Mucosa of gallbladder (tissue), 1 donor: ENCODE data around the gene ZMYND8. TPM values are rescaled to one million over a fixed set of nuclear protein-coding genes. Genes with fewer than 3 reads are reported as not detected.
"Not testable (repeated sequence)": the region's sequence is repeated elsewhere in the genome, so short reads cannot be mapped to it uniquely, and the experiment has no call there.

Source experiments
- DNase-seq: peaks from one replicate; pipeline ENCODE4 v3.0.0-alpha.2; 2020; ENCODE audit warnings: low spot score
- total RNA-seq: library from RNA; stranded (reverse); gene quantifications from one replicate; pipeline ENCODE4 v1.2.1, GENCODE V29; 2021
- donor health status: DM: no; HTN: no; CAD: no.

Gene ZMYND8
- total RNA-seq, 1 donor from 2014 or later, result 55.2 TPM

GRCh38 chr20:47265214-47265613, 91.3 kb downstream of the ZMYND8 start:
- DNase-seq, result no peak

DNA sequence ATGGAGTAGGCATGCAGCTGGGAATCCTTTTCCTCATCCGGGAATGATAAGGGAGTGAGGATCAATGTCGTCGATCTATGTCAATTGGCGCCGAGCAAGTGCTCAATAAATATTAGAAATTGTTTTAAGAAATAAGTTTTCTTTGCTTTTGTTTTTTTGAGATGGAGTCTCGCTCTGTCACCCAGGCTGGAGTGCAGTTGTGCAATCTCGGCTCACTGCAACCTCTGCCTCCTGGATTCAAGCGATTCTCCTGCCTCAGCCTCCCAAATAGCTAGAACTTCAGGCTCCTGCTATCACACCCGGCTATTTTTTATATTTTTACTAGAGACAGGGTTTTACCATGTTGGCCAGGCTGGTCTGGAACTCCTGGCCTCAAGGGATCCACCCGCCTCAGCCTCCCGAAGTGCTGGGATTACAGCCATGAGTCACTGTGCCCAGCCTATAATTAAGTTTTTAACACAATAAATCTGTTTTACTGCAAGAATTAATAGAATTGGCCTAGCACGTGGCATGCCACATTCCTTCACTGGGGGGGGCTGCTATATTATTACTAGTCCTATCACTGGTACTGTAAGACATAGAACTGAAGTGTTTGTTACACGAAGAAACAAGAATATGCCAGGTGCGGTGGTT, 92.2 kb downstream of the ZMYND8 start:
- not testable (repeated sequence) for DNase-seq

DNA sequence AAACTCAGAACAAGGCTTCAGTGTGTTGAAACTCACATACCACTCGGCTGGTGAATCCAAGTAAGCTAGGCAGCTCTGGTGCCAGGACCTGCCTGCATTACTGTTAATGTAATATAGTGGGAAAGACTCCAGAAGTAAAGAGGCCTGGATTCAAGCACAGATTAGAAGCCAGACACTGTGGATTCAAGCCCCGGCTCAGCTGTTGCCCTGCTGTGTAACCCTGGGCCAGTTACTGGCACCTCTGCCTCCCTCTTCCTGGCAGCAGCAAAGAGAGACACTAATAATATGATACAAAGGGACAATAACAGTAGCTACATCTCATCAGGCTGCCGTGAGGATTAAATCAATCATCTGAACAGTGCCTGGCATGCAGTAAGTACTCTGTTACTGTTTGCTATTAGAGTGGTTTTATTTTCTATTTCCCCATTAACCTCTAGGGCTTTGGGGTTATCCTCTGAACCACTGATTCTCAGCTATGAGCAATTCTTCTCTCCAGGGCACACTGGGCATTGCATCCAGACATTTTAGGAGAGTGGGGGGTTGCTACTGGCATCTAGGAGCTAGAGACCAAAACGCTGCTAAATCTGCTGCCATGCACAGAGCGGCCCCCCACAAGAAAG, 92.9 kb downstream of the ZMYND8 start:
- no peak for DNase-seq

GRCh38 chr20:47263080-47263464, 93.4 kb downstream of the ZMYND8 start:
- no peak for DNase-seq

- no peak for DNase-seq
These were observed 94.0 kb downstream of the ZMYND8 start for GRCh38 chr20:47262365-47263013.

- no peak for DNase-seq
These were observed 94.5 kb downstream of the ZMYND8 start for GRCh38 chr20:47262008-47262364.

DNA sequence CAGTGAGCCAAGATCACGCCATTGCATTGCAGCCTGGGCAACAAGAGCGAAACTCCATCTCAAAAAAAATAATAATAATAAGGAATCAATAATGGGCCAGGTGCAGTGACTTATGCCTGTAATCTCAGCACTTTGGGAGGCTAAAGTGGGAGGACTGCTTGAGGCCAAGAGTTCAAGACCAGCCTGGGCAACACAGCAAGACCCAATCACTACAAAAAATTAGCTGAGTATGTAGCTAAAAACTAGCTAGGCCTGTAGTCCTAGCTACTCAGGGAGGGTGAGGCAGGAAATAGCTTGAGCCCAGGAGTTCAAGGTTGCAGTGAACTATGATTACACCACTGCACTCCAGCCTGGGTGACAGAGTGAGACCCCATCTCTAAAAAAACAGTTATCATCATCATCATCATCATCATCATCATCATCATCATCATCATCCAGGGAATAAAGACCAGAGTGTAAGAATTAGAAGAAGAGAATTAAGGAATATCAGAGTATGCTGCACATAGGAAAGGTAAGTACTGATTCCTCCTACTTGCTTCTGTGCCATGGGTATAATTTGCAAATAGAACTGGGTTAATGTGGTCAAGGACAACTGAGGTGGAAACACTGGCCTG, 95.2 kb downstream of the ZMYND8 start:
- DNase-seq, result not testable (repeated sequence)

- DNase-seq, result not testable (repeated sequence)
These were observed 95.9 kb downstream of the ZMYND8 start for GRCh38 chr20:47260540-47261126.

GRCh38 chr20:47258745-47259695, 97.5 kb downstream of the ZMYND8 start:
- no peak for DNase-seq

DNA sequence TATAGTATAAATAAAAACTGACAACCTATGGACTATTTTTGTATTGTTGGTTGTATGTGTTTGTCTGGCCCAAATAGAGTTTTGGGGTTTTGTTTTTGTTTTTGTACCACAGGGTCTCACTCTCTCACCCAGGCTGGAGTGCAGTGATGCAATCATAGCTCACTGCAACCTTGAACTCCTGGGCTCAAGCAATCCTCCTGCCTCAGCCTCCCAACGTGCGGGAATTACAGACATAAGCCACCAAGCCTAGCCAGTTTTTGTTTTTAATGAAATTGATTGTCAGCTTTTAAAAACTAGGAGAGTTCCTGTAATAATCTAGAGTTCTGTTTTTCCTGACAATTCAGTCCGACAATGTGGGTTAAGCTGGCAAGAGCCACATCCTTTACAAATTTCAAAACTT, 98.7 kb downstream of the ZMYND8 start:
- no peak for DNase-seq

DNA sequence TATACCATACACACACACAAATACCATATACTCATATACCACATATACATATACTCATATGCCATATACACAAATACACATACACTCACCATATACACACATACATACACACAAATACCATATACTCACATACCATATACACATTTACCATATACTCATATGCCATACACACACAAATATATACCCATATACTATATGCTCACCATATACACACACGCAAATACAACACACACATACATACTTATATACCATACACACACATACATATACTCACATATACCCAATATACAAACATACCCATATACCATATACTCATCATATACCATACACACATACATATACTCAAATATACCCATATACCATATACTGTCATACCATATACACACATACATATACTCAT, 99.2 kb downstream of the ZMYND8 start:
- DNase-seq, result no peak

GRCh38 chr20:47256668-47257236, 99.7 kb downstream of the ZMYND8 start:
- DNase-seq, result no peak

- no peak for DNase-seq
These were observed 102.6 kb downstream of the ZMYND8 start for GRCh38 chr20:47253872-47254271.

GRCh38 chr20:47252879-47253307, 103.6 kb downstream of the ZMYND8 start:
- DNase-seq, result no peak

DNA sequence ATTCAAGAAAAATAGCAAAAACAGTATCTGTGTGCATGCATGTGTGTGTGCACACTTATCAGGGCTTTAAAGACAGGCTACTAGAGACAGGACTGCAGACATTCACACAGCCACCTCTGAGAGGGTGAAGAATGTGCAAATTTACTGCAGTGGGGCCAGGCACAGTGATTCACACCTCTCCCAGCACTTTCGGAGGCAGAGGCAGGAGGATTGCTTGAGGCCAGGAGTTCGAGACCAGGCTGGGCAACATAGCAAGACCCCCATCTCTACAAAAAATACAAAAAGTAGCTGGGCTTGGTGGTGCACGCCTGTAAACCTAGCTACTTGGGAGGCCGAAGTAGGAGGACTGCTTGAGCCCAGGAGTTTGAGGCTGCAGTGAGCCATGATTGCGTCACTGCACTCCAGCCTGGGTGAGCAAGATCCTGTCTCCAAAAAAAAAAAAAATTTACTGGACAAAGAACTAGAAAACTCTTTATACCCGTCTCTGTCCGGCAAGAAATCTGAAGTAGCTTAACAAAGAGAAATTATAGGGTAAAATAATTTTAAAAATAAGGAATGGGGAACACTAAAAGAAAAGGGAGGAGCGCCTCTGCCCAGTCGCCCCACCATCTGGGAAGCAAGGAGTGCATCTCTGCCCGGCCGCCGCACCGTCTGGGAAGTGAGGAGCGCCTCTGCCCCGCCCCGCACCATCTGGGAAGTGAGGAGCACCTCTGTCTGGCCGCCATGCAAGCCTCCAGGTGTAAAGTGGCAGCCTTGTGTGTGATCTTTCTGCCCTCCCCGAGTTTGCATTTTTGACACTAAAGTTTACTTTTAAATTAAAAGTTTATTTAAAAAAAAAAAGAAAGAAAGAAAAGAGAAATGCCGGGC, 105.1 kb downstream of the ZMYND8 start:
- no peak for DNase-seq

- DNase-seq, result no peak
These were observed 106.1 kb downstream of the ZMYND8 start for GRCh38 chr20:47250360-47250759.

DNA sequence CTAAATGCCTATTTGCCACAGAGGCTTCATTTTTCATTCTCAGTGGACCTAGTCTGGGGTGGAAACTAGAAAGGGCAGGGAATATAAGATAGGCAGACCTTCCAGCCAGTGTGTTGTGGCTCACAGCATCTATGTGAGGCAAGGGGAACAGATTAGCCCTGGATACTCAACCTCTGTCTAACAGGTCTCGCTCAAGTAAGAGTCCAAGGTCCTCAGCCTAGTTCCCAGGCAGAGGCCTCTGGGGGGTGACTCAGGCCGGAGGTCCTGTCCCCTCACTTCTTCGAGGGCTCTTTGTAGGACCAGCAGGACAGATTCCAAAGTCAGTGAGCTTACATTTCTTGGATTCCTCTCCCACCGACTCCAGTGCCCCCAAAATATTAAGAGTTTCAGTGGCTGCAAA, 106.6 kb downstream of the ZMYND8 start:
- DNase-seq, result no peak

- no peak for DNase-seq
These were observed 108.0 kb downstream of the ZMYND8 start for GRCh38 chr20:47248448-47248966.

DNA sequence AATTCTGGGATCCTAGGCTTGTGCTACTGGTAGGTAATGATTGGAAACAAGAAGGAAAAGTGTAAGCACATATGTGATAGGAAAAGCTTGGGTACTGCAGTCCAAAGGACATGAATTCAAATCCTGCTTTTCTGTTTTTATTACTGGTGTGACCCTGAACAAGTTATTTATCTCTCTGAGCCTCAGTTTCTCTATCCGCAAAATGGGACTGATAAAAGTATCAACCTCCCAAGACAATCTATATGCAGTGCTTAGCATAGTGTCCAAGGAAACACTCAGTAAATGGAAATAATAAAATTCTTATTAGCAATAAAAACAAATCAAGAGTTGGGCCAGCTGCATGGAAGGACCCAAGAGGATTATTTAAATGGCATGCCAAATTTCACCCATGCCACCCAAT, 108.5 kb downstream of the ZMYND8 start:
- no peak for DNase-seq
